Upper lobe of left lung (tissue), 6 donors: ENCODE data around the gene UNC13B. TPM values are rescaled to one million over a fixed set of nuclear protein-coding genes. Genes with fewer than 3 reads are reported as not detected.
A peak's percentile ranks its signal among the peaks of the same experiment; 100 is the strongest.

Source experiments
- ATAC-seq, 2 donors: fragments of 200-7000 bp; cut with Tn5 transposase; one replicate each; pipeline ENCODE4 v1.9.1; 2022; ENCODE audit warnings: mild to moderate bottlenecking in 2 of 2, moderate library complexity in 2 of 2; ENCODE audit not compliant: low FRiP score in 2 of 2
- DNase-seq, 2 donors: peaks; one replicate each; pipeline ENCODE4 v3.0.0-alpha.2; 2019 to 2020
- H3K27ac ChIP-seq, 4 donors: fragments of 200-600 bp; sonication (generic); one replicate each; pipeline ENCODE4 v1.5.1; 2016 to 2019
- H3K27me3 ChIP-seq, 4 donors: fragments of 200-600 bp; sonication (generic); one replicate each; pipeline ENCODE4 v1.5.1; 2017 to 2019
- H3K36me3 ChIP-seq, 4 donors: fragments of 200-600 bp; sonication (generic); one replicate each; pipeline ENCODE4 v1.5.1; 2016 to 2019
- H3K4me1 ChIP-seq, 4 donors: fragments of 200-600 bp; sonication (generic); one replicate each; pipeline ENCODE4 v1.5.1; 2018 to 2019
- H3K4me3 ChIP-seq, 4 donors: fragments of 200-600 bp; sonication (generic); one replicate each; pipeline ENCODE4 v1.5.1; 2017 to 2019; ENCODE audit warnings: mild to moderate bottlenecking in 2 of 4, moderate library complexity in 1 of 4
- H3K9me3 ChIP-seq, 4 donors: fragments of 200-600 bp; sonication (generic); one replicate each; pipeline ENCODE4 v1.5.1; 2018 to 2019
- CTCF ChIP-seq, 6 experiments: fragments of 450-650 bp in 4 of 6; fragments of 200-600 bp in 2 of 6; sonication (generic) in 2 of 6; IDR thresholded peaks; one replicate each; pipeline ENCODE4 v1.5.1; 2016 to 2019; ENCODE audit warnings: antibody characterized with exemption in 6 of 6
- EP300 ChIP-seq, 4 donors: sonication (generic); formaldehyde crosslinking; IDR thresholded peaks; one replicate each; pipeline ENCODE4 v1.5.1; 2017; ENCODE audit warnings: antibody characterized with exemption in 4 of 4, control low read depth in 2 of 4
- POLR2A ChIP-seq, 4 donors: fragments of 450-650 bp; IDR thresholded peaks; one replicate each; pipeline ENCODE4 v1.5.1; 2016 to 2017; ENCODE audit warnings: antibody characterized with exemption in 4 of 4, mild to moderate bottlenecking in 2 of 4
- POLR2AphosphoS5 ChIP-seq, 2 donors: sonication (generic); formaldehyde crosslinking; IDR thresholded peaks; one replicate each; pipeline ENCODE4 v1.5.1; 2017; ENCODE audit warnings: antibody characterized with exemption in 2 of 2
- WGBS, 2 donors: methylation state at CpG; one replicate each; pipeline ENCODE4 v1.1.5; 2017 to 2018; 5-methylcytosine and 5-hydroxymethylcytosine counted together
- total RNA-seq, 6 donors: library from RNA; depleted of rRNA in 4 of 6; stranded (reverse); fragments of >200 nt in 4 of 6; gene quantifications; one replicate each; pipeline versions ENCODE4 v1.1.0 to v1.2.1, GENCODE V29; 2016 to 2021
- donor health status: DM: no; HTN: no; CAD: no; lungs with moderate emphysema.
- donor health status: DM: no; HTN: yes; CAD: no; lungs with severe emphysema.

Gene UNC13B
- total RNA-seq, 6 donors from 2014 or later = 68.3 to 300 (median 151) TPM

- 50 to 65% methylated on average over 1 of the region's 1 CpG for WGBS, 2 donors
- DNase-seq (no peak), ATAC-seq (no peak)
- no peaks in the 10 kb centered on the region for H3K36me3 ChIP-seq
- peak overlapping the region in 1 of 4 donors; percentile 26 for H3K4me3 ChIP-seq
- H3K27ac ChIP-seq = peak overlapping the region; percentile 61 to 82 (median 74)
- H3K4me1 ChIP-seq = peaks cover 9 to 21% (median 18%) of the 10 kb centered on the region in 4 donors
- no peaks in the 10 kb centered on the region for H3K9me3 ChIP-seq
- H3K27me3 ChIP-seq = no peaks in the 10 kb centered on the region
- no peak for TF ChIP-seq POLR2AphosphoS5 (IDR thresholded peaks at IDR 0.05)
These were observed 115.3 kb downstream of the UNC13B start for GRCh38 chr9:35277171-35277520.

GRCh38 chr9:35277628-35278359 lies 116.0 kb downstream of the UNC13B start:
- 58 to 61% methylated on average over 7 of the region's 7 CpGs for WGBS, 2 donors
- no peaks in the 10 kb centered on the region for H3K27me3 ChIP-seq
- peak overlapping the region; percentile 61 to 82 (median 74) for H3K27ac ChIP-seq
- no peak overlapping the region for H3K4me3 ChIP-seq
- DNase-seq = no peak
- peaks cover 9 to 21% (median 18%) of the 10 kb centered on the region in 4 donors for H3K4me1 ChIP-seq
- H3K36me3 ChIP-seq = no peaks in the 10 kb centered on the region
- peak; percentile 46 to 90 for ATAC-seq
- no peaks in the 10 kb centered on the region for H3K9me3 ChIP-seq
- TF ChIP-seq POLR2A (IDR thresholded peaks at IDR 0.05) (no peak), POLR2AphosphoS5 (IDR thresholded peaks at IDR 0.05) (no peak), CTCF (IDR thresholded peaks at IDR 0.05) (no peak), EP300 (IDR thresholded peaks at IDR 0.05) (peak in 1 of 4 donors; percentile 9)

DNA sequence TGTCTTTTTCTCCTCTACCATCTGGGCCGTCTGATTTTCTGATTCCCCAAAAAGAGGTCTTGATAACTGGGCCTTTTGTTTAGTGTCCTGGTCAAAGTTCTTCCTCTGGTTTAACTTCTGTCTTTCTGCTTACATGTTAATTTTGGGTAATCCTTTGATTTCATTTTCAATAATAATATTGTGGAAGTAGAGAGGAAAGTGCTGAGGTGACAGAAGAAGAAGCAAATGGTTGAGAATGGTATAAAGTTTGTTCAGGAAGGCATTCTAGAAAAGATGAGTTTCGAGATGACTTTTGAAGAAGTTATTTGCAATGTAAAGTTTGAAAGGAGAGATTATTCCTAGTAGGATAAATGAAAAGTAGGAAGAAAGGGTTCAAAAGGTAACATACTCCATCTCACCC lies 118.1 kb downstream of the UNC13B start:
- TF ChIP-seq POLR2A (IDR thresholded peaks at IDR 0.05) (no peak), POLR2AphosphoS5 (IDR thresholded peaks at IDR 0.05) (no peak), EP300 (IDR thresholded peaks at IDR 0.05) (no peak), CTCF (IDR thresholded peaks at IDR 0.05) (no peak)
- Histone ChIP-seq H3K27me3 (no peaks in the 10 kb centered on the region), H3K4me1 (peaks cover 9 to 21% (median 18%) of the 10 kb centered on the region in 4 donors), H3K27ac (peak overlapping the region in 1 of 4 donors; percentile 4), H3K36me3 (no peaks in the 10 kb centered on the region), H3K4me3 (no peak overlapping the region), H3K9me3 (no peaks in the 10 kb centered on the region)
- no peak for DNase-seq
- no peak for ATAC-seq
- 89 to 98% methylated on average over 2 of the region's 2 CpGs for WGBS, 2 donors

- peak overlapping the region in 1 of 4 donors; percentile 4 for H3K27ac ChIP-seq
- H3K4me3 ChIP-seq = no peak overlapping the region
- ATAC-seq (no peak), DNase-seq (no peak)
- H3K4me1 ChIP-seq = peaks cover 9 to 21% (median 18%) of the 10 kb centered on the region in 4 donors
- H3K9me3 ChIP-seq = no peaks in the 10 kb centered on the region
- no peak for TF ChIP-seq POLR2A (IDR thresholded peaks at IDR 0.05)
- 83 to 90% methylated on average over 1 of the region's 1 CpG for WGBS, 2 donors
- no peaks in the 10 kb centered on the region for H3K36me3 ChIP-seq
- no peaks in the 10 kb centered on the region for H3K27me3 ChIP-seq
These were observed 118.6 kb downstream of the UNC13B start for GRCh38 chr9:35280399-35280798.

DNA sequence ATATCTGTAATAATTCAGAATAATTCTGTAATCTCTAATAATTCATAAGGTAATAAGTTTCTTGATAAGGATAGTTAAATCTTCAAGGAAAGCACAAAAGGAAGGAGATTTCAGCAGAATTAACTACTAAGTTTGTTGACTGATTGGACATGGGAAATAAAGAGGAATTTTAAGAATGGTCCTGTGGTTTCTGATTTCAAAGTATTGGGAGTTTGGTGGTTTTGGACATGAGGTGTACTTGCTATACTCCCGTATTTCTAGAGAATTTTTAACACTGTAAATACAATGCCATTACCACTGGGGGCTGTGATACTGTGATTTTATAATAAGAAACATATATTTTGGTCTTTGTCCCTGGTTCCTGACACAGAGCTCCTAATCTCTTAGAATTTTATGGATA lies 123.9 kb downstream of the UNC13B start:
- Histone ChIP-seq H3K36me3 (no peaks in the 10 kb centered on the region), H3K27ac (no peak overlapping the region), H3K9me3 (no peaks in the 10 kb centered on the region), H3K4me1 (no peaks in the 10 kb centered on the region), H3K27me3 (no peaks in the 10 kb centered on the region), H3K4me3 (no peak overlapping the region)
- 69 to 87% methylated on average over 1 of the region's 1 CpG for WGBS, 2 donors
- TF ChIP-seq POLR2AphosphoS5 (IDR thresholded peaks at IDR 0.05) = no peak
- no peak for TF ChIP-seq CTCF (IDR thresholded peaks at IDR 0.05)
- TF ChIP-seq POLR2A (IDR thresholded peaks at IDR 0.05) = no peak
- TF ChIP-seq EP300 (IDR thresholded peaks at IDR 0.05) = no peak
- ATAC-seq (no peak), DNase-seq (no peak)

GRCh38 chr9:35286381-35286780 lies 124.6 kb downstream of the UNC13B start:
- no peaks in the 10 kb centered on the region for H3K4me1 ChIP-seq
- H3K9me3 ChIP-seq = no peaks in the 10 kb centered on the region
- no peaks in the 10 kb centered on the region for H3K36me3 ChIP-seq
- ATAC-seq = no peak
- DNase-seq = no peak
- no peaks in the 10 kb centered on the region for H3K27me3 ChIP-seq
- H3K27ac ChIP-seq = no peak overlapping the region
- no peak overlapping the region for H3K4me3 ChIP-seq
- WGBS, 2 donors = 90 to 100% methylated on average over 1 of the region's 1 CpG
- TF ChIP-seq POLR2A (IDR thresholded peaks at IDR 0.05) = no peak
- no peak for TF ChIP-seq POLR2AphosphoS5 (IDR thresholded peaks at IDR 0.05)
- TF ChIP-seq CTCF (IDR thresholded peaks at IDR 0.05) = no peak
- TF ChIP-seq EP300 (IDR thresholded peaks at IDR 0.05) = no peak
